GM13977 (cell line): ENCODE data around the gene ADAP1.

Experiments
- DNase-seq: peaks from one replicate; pipeline ENCODE4 v3.0.0; 2012; ENCODE audit warnings: low spot score
- CTCF ChIP-seq: IDR thresholded peaks from 2 replicates; pipeline ENCODE4 v1.5.1; 2012; ENCODE audit warnings: mild to moderate bottlenecking, control low read depth; ENCODE audit not compliant: insufficient read depth; ENCODE audit errors: extremely low read depth, missing control alignments
- in situ Hi-C: fragments of 300-500 bp; cut with MboI; formaldehyde crosslinking; loops from one replicate; pipeline ENCODE4 v1.12.0; 2022; ENCODE audit warnings: low sequenced_read_pairs, low pct_unique_long_range_greater_than_20kb, mixed read lengths, inconsistent platforms; ENCODE audit not compliant: unreplicated experiment

Gene ADAP1

DNA sequence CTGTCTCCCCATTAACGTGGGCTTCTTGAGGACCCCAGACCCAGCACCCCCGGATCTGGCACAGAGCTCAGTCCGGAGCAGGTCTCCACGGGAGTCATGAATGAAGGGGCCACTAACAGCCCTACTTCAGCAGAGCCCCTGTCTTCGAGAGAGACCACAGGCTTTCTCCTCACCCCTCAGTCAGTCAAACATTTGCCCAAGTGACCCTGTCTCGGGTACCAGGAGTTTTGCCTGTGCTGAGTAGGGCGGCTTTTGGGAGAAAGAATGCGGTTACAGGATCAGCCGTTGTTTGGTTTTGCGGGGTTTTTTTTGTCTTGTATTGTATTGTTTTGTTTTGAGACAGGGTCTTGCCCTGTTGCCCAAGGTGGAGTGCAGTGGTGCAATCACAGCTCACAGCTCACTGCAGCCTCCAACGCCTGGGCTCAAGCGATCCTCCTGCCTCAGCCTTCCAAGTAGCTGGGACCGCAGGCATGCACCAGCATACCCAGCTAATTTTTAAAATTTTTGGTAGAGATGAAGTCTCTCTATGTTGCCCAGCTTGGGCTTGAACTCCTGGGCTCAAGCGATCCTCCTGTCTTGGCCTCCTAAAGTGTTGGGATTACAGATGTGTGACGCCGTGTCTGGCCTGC, 16.5 kb downstream of the ADAP1 start:
- in situ Hi-C loops = no loop called here
- no peak for TF ChIP-seq CTCF
- no peak for DNase-seq

DNA sequence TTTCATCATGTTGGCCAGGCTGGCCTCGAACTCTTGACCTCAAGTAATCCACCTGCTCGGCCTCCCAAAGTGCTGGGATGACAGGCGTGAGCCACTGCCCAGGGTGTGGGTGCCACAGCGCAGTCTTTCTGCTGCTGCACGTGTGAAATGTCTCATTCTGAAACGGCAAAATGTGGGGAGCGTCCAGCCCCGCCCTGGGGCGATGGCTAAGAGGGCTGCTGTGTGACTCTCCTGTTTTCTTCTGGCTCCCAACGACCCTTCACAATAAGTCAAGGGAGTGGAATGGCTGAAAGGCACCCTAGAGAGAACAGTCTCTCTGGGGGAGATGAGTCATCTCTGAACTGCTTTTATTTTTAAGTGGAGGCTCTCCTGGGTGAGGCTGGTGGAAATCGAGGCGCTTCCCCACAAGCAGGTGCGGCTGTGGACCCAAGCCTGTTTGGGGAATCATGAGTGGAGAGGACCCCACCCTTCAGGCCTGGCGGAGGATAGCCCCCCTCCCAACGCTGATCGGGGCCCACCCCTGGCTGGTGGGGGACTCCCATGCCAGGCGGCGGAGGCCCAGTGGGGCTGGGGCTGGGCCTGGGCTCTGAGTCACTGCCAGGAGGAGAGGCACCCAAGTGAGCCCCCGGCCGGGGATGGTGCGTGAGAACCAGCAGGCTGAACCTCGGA, 18.0 kb downstream of the ADAP1 start:
- DNase-seq = peak; percentile 91
- no peak for TF ChIP-seq CTCF
- in situ Hi-C loops = no loop called here

GRCh38 chr7:935874-936385, 18.6 kb downstream of the ADAP1 start:
- no peak for TF ChIP-seq CTCF
- in situ Hi-C loops = no loop called here
- no peak for DNase-seq

DNA sequence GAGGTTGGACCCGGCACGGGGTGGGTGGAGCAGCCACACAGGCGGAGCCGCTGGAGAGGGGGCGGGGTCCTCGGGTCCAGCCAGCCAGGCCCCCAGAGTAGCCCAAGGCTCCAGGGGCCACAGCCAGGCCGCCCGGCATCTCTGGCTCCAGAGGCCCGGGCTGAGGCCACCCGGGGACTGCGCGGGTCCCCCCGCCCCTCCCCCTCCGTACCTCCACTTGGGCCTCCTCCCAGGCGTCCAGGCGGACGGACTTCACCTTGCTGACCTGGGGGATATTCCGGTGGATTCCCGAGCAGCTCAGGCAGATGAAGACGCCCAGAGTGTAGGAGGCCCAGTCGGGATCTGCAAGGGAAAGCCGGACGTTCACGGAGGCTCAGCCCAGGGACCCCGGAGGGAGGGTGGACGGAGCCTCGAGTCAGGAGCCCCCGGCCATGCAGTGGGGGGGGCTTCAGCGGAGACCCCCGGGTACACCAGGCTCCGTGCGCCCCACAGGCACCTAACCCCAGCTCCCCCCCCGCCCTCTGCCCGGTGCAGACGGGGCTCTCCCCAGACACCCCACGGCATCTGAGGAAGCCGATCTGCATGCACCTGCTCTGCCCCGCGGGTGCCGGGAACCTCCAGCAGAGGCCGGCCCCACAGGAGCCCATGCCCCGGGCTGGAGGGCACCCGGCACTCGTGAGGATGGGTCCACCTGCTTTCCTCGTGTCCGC, 19.2 kb downstream of the ADAP1 start:
- no peak for TF ChIP-seq CTCF
- no peak for DNase-seq
- in situ Hi-C loops = no loop called here

DNA sequence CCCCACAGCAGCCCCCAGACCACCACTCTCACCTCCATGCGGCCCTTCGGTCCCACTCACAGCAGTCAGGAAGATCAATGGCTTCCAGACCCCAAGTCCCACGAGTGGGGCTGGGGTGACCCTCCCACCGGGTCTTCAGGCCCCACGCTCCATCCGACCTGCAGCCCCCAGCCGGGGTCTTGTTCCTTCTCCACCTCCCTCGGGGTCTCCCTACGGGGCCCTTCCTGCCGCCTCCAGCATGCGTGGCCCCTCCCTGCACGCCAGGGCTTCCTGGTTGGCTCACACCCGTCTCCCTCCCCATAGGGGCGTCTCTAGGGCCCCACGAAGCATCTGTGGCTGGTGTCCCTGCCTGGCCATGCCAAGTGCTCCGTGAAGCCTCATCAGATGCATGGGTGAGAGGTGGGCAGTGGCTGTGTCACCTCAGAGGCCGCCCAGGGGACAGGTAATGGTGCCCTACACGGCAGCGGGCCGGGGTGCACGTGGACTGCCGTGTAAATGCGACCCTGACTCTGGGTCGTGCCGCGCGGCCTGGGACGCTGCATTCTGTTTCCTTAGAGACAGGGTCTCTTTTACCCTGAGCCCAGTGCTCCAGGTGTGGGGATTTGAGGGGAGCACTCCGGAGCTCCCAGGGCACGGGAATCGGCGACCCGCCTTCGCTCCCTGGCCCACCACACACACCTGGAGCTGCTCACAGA, 19.9 kb downstream of the ADAP1 start:
- no peak for TF ChIP-seq CTCF
- no peak for DNase-seq
- in situ Hi-C loops = no loop called here

GRCh38 chr7:932651-932975, 21.9 kb downstream of the ADAP1 start:
- in situ Hi-C loops = no loop called here
- TF ChIP-seq CTCF = no peak
- no peak for DNase-seq
